ENCODE measurements around the gene PCDH9.

DNA sequence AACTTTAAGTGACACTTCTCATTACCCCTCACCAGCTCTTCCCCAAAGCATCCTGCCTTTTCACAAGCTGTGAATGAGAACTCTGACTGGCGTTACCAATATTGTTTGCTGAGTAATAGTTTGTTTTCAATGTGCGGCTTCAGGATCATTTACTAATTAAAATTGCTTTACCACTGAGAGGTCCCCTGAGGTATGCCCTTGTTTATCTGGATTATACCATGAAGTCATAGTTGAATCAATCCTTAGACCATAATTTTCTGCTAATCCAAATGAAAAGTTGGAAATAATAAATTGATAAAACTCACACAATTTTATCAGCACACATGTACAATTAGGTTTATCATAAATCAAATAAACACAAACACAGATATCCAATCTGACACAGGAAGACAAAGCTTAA lies 568.8 kb downstream of the PCDH9 start:
- TF ChIP-seq POLR2AphosphoS5 (IDR thresholded peaks at IDR 0.05) = no peak
- TF ChIP-seq POLR2A (IDR thresholded peaks at IDR 0.05) = no peak
- TF ChIP-seq, protein P1, sequence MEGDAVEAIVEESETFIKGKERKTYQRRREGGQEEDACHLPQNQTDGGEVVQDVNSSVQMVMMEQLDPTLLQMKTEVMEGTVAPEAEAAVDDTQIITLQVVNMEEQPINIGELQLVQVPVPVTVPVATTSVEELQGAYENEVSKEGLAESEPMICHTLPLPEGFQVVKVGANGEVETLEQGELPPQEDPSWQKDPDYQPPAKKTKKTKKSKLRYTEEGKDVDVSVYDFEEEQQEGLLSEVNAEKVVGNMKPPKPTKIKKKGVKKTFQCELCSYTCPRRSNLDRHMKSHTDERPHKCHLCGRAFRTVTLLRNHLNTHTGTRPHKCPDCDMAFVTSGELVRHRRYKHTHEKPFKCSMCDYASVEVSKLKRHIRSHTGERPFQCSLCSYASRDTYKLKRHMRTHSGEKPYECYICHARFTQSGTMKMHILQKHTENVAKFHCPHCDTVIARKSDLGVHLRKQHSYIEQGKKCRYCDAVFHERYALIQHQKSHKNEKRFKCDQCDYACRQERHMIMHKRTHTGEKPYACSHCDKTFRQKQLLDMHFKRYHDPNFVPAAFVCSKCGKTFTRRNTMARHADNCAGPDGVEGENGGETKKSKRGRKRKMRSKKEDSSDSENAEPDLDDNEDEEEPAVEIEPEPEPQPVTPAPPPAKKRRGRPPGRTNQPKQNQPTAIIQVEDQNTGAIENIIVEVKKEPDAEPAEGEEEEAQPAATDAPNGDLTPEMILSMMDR (IDR thresholded peaks at IDR 0.05) = no peak
- no peak for TF ChIP-seq EP300 (IDR thresholded peaks at IDR 0.05; ENCODE audit: low read depth)
